KMS-11 (cell line): ENCODE data around the gene SYK.
"Not testable (repeated sequence)": the region's sequence is repeated elsewhere in the genome, so short reads cannot be mapped to it uniquely, and the experiment has no call there.

Experiments
- H2AFZ ChIP-seq: fragments of 200-600 bp; sonication (generic); 2 replicates; pipeline ENCODE4 v1.6.1; 2016; ENCODE audit warnings: antibody characterized with exemption, mixed run types, low read depth
- H3K27ac ChIP-seq: fragments of 200-600 bp; sonication (generic); 2 replicates; pipeline ENCODE4 v1.6.1; 2016; ENCODE audit warnings: mild to moderate bottlenecking, mixed run types
- H3K27me3 ChIP-seq: fragments of 200-600 bp; sonication (generic); 2 replicates; pipeline ENCODE4 v1.6.1; 2017; ENCODE audit warnings: mild to moderate bottlenecking, low read depth, mixed run types, moderate library complexity; ENCODE audit not compliant: insufficient read depth
- H3K36me3 ChIP-seq: fragments of 200-600 bp; sonication (generic); 2 replicates; pipeline ENCODE4 v1.6.1; 2017; ENCODE audit warnings: mild to moderate bottlenecking, mixed run types; ENCODE audit not compliant: insufficient read depth
- H3K4me1 ChIP-seq: fragments of 200-600 bp; sonication (generic); 2 replicates; pipeline ENCODE4 v1.6.1; 2016; ENCODE audit warnings: mild to moderate bottlenecking, low read depth, mixed run types; ENCODE audit not compliant: poor library complexity, severe bottlenecking
- H3K4me2 ChIP-seq: fragments of 200-600 bp; sonication (generic); 2 replicates; pipeline ENCODE4 v1.7.0; 2016; ENCODE audit warnings: mild to moderate bottlenecking, mixed run types
- H3K4me3 ChIP-seq: fragments of 200-600 bp; sonication (generic); IDR thresholded peaks from 2 replicates; pipeline ENCODE4 v1.6.1; 2017; ENCODE audit warnings: low read depth, low read length, mixed read lengths; ENCODE audit not compliant: insufficient read depth
- H3K79me2 ChIP-seq: fragments of 200-600 bp; sonication (generic); 2 replicates; pipeline ENCODE4 v1.6.1; 2016; ENCODE audit warnings: low read depth, mixed run types; ENCODE audit not compliant: insufficient read depth
- H3K9ac ChIP-seq: fragments of 200-600 bp; sonication (generic); 2 replicates; pipeline ENCODE4 v1.6.1; 2016; ENCODE audit warnings: mild to moderate bottlenecking, mixed run types
- H4K20me1 ChIP-seq: fragments of 200-600 bp; sonication (generic); 2 replicates; pipeline ENCODE4 v1.6.1; 2016; ENCODE audit warnings: mild to moderate bottlenecking, mixed run types; ENCODE audit not compliant: insufficient read depth
- TF ChIP-seq, protein P1 (sequence below): fragments of 200-600 bp; sonication (generic); conservative IDR thresholded peaks from 2 replicates; pipeline ENCODE4 v1.6.1; 2017; ENCODE audit warnings: low read depth, mild to moderate bottlenecking, antibody characterized with exemption, low read length, moderate library complexity, mixed read lengths

Gene SYK

DNA sequence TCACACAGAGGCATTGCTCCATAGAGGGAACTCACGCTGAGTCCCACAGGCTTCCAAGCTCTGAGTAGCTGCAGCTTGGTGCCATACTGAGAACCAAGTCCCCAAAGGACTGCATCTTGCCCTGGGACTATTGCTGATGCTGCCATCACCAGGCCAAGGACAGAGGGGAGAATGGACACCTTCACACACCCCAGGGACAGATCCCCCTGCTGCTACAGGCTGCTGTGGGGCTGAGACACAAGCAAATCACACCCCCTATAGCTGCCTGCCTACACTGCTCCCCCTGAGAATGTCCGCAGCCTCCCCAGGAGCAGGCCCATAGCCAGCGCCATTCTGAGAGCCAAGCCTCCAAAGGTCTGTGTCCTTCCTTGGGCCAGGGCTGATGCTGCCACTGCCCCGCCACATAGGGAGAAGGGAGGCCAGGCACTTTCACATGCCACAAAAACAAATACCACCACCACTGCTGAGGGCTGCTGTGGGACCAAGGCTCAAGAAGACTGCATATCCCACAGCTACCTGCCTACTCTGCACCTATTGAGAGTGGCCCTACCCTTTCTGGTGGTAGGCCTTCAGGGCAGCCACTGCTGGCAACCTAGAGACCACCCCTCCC, 81.5 kb downstream of the SYK start:
- Histone ChIP-seq H3K4me1 (no peaks in the 10 kb centered on the region), H3K4me2 (no peak overlapping the region), H3K4me3 (no peak overlapping the region), H3K79me2 (no peaks in the 10 kb centered on the region), H3K36me3 (no peaks in the 10 kb centered on the region), H3K9ac (no peak overlapping the region), H3K27me3 (no peaks in the 10 kb centered on the region), H2AFZ (no peak overlapping the region), H3K27ac (no peak overlapping the region), H4K20me1 (no peaks in the 10 kb centered on the region)
- TF ChIP-seq, protein P1, sequence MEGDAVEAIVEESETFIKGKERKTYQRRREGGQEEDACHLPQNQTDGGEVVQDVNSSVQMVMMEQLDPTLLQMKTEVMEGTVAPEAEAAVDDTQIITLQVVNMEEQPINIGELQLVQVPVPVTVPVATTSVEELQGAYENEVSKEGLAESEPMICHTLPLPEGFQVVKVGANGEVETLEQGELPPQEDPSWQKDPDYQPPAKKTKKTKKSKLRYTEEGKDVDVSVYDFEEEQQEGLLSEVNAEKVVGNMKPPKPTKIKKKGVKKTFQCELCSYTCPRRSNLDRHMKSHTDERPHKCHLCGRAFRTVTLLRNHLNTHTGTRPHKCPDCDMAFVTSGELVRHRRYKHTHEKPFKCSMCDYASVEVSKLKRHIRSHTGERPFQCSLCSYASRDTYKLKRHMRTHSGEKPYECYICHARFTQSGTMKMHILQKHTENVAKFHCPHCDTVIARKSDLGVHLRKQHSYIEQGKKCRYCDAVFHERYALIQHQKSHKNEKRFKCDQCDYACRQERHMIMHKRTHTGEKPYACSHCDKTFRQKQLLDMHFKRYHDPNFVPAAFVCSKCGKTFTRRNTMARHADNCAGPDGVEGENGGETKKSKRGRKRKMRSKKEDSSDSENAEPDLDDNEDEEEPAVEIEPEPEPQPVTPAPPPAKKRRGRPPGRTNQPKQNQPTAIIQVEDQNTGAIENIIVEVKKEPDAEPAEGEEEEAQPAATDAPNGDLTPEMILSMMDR: no peak

DNA sequence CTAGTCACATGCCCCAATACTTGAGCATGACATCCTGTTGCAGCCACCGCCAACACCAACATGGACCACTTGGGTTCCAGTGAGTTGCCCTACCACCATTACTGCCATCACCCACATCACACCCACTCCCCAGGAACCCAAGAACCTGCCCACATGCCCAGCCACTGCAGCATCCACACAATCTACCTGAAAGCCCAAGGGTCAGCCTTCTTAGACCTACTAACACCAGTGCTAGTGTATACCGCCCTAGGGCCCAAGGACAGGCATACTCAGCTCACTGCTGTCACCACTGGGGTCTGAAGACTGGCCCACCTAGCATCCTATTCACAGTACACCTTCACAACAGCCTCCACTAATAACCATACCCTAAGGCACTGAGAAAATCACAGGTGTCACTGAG, 82.0 kb downstream of the SYK start:
- no peaks in the 10 kb centered on the region for H3K79me2 ChIP-seq
- H3K4me3 ChIP-seq: no peak overlapping the region
- H3K4me2 ChIP-seq: no peak overlapping the region
- TF ChIP-seq, protein P1: no peak
- H3K9ac ChIP-seq: no peak overlapping the region
- no peaks in the 10 kb centered on the region for H3K27me3 ChIP-seq
- H4K20me1 ChIP-seq: no peaks in the 10 kb centered on the region
- H3K27ac ChIP-seq: no peak overlapping the region
- H3K36me3 ChIP-seq: no peaks in the 10 kb centered on the region
- no peaks in the 10 kb centered on the region for H3K4me1 ChIP-seq
- H2AFZ ChIP-seq: no peak overlapping the region

DNA sequence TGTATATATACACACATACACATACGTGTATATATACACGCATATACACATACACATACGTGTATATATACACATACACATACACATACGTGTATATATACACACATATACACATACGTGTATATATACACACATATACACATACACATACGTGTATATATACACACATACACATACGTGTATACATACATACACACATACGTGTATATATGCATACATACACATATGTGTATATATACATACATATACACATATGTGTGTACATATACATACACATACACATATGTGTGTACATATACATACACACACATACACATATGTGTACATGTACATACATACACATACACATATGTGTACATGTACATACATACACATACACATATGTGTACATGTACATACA, 82.6 kb downstream of the SYK start:
- no peak overlapping the region for H2AFZ ChIP-seq
- H3K4me3 ChIP-seq: no peak overlapping the region
- no peak overlapping the region for H3K9ac ChIP-seq
- no peaks in the 10 kb centered on the region for H4K20me1 ChIP-seq
- TF ChIP-seq, protein P1: no peak
- no peaks in the 10 kb centered on the region for H3K27me3 ChIP-seq
- H3K36me3 ChIP-seq: no peaks in the 10 kb centered on the region
- H3K4me1 ChIP-seq: no peaks in the 10 kb centered on the region
- H3K4me2 ChIP-seq: no peak overlapping the region
- no peaks in the 10 kb centered on the region for H3K79me2 ChIP-seq
- no peak overlapping the region for H3K27ac ChIP-seq

DNA sequence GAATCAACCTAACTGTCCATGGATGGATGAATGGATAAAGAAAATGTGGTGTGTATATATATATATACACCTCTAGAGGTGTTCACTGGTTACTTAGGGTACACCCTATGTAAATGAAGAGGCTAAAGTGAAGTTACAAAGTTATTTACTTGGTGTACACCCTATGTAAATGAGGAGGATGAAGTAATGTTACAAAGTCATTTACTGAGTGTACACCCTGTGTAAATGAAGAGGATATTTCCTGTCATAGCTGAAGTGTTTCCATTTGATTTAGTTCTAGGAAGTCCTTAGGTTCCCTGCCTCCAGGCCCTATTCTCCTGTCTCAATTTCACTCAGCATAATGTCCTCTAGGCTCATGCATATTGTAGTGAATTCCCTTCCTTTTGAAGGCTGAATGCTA, 85.2 kb downstream of the SYK start:
- not testable (repeated sequence) for H3K4me3 ChIP-seq, H3K4me2 ChIP-seq, H3K27me3 ChIP-seq, H3K36me3 ChIP-seq, H3K27ac ChIP-seq, H3K4me1 ChIP-seq, H3K9ac ChIP-seq, H4K20me1 ChIP-seq, H2AFZ ChIP-seq, H3K79me2 ChIP-seq

GRCh38 chr9:90888941-90889340, 87.3 kb downstream of the SYK start:
- Histone ChIP-seq H3K36me3 (no peaks in the 10 kb centered on the region), H3K79me2 (no peaks in the 10 kb centered on the region), H3K4me1 (no peaks in the 10 kb centered on the region), H4K20me1 (no peaks in the 10 kb centered on the region), H3K9ac (no peak overlapping the region), H2AFZ (no peak overlapping the region), H3K4me3 (no peak overlapping the region), H3K27me3 (no peaks in the 10 kb centered on the region), H3K4me2 (no peak overlapping the region), H3K27ac (no peak overlapping the region)
- TF ChIP-seq, protein P1: no peak
